Stimulated activated naive CD8-positive, alpha-beta T cell treated with anti-CD3 and anti-CD28 coated beads, Interleukin-15, amount 100 ng/mL, for 72 hours (primary cell): Measurements from ENCODE around the gene POLRMT.
"Not testable (repeated sequence)": the region's sequence is repeated elsewhere in the genome, so short reads cannot be mapped to it uniquely, and the experiment has no call there.

Experiments
- ATAC-seq: fragments of 150-1000 bp; cut with Tn5 transposase; 2 replicates; pipeline ENCODE4 v1.10.0; 2021; ENCODE audit warnings: mild to moderate bottlenecking, moderate library complexity
- DNase-seq, 2 donors: peaks; one replicate each; pipeline ENCODE4 v3.0.0; 2021 to 2022
- H3K27ac Mint-ChIP-seq, 2 donors: one replicate each; pipeline ENCODE4 v1.8.0; 2022; ENCODE audit warnings: mild to moderate bottlenecking in 2 of 2, mixed read lengths in 2 of 2, moderate library complexity in 2 of 2
- H3K27me3 Mint-ChIP-seq: one replicate; pipeline ENCODE4 v1.8.0; 2022; ENCODE audit warnings: mixed read lengths
- H3K4me1 Mint-ChIP-seq: one replicate; pipeline ENCODE4 v1.8.0; 2022; ENCODE audit warnings: mild to moderate bottlenecking, mixed read lengths
- H3K4me3 Mint-ChIP-seq, 2 donors: one replicate each; pipeline ENCODE4 v1.8.0; 2022; ENCODE audit warnings: mild to moderate bottlenecking in 2 of 2, mixed read lengths in 2 of 2, moderate library complexity in 1 of 2
- H3K9me3 Mint-ChIP-seq, 2 donors: one replicate each; pipeline ENCODE4 v1.8.0; 2022; ENCODE audit warnings: mixed read lengths in 2 of 2

The POLRMT gene

GRCh38 chr19:642767-643727, 9.7 kb upstream of the POLRMT start:
- Mint-ChIP-seq H3K4me1 (peaks cover 15% of the 10 kb centered on the region), H3K27ac (peak overlapping the region in 1 of 2 donors; percentile 29), H3K27me3 (no peaks in the 10 kb centered on the region), H3K9me3 (no peaks in the 10 kb centered on the region), H3K4me3 (no peak overlapping the region)
- DNase-seq (no peak), ATAC-seq (no peak)

GRCh38 chr19:641702-642101, 8.4 kb upstream of the POLRMT start:
- DNase-seq (no peak), ATAC-seq (no peak)
- H3K27me3 Mint-ChIP-seq, result no peaks in the 10 kb centered on the region
- no peaks in the 10 kb centered on the region for H3K9me3 Mint-ChIP-seq
- no peak overlapping the region for H3K27ac Mint-ChIP-seq
- peaks cover 23% of the 10 kb centered on the region for H3K4me1 Mint-ChIP-seq
- no peak overlapping the region for H3K4me3 Mint-ChIP-seq

- no peak for DNase-seq
- no peaks in the 10 kb centered on the region for H3K9me3 Mint-ChIP-seq
- peaks cover 23% of the 10 kb centered on the region for H3K4me1 Mint-ChIP-seq
- H3K27me3 Mint-ChIP-seq, result no peaks in the 10 kb centered on the region
- H3K27ac Mint-ChIP-seq, result no peak overlapping the region
- ATAC-seq, result no peak
- H3K4me3 Mint-ChIP-seq, result no peak overlapping the region
Observed at GRCh38 chr19:640606-641189, 7.4 kb upstream of the POLRMT start.

GRCh38 chr19:640161-640558, 6.8 kb upstream of the POLRMT start:
- no peak overlapping the region for H3K27ac Mint-ChIP-seq
- peak overlapping the region; percentile 4 to 42 for H3K4me3 Mint-ChIP-seq
- no peak for ATAC-seq
- no peaks in the 10 kb centered on the region for H3K27me3 Mint-ChIP-seq
- H3K4me1 Mint-ChIP-seq, result peaks cover 23% of the 10 kb centered on the region
- no peak for DNase-seq
- no peaks in the 10 kb centered on the region for H3K9me3 Mint-ChIP-seq

- DNase-seq (peak; percentile 89 to 90), ATAC-seq (peak; percentile 93)
- H3K27me3 Mint-ChIP-seq, result no peaks in the 10 kb centered on the region
- H3K4me1 Mint-ChIP-seq, result peaks cover 23% of the 10 kb centered on the region
- H3K4me3 Mint-ChIP-seq, result peak within 1 kb of the TSS; percentile 85 to 94
- peak within 1 kb of the TSS; percentile 4 to 16 for H3K27ac Mint-ChIP-seq
- no peaks in the 10 kb centered on the region for H3K9me3 Mint-ChIP-seq
Observed at GRCh38 chr19:639253-640160, 6.2 kb upstream of the POLRMT start, which contains the start of gene FGF22. Gene FGF22 (plus strand): TSS chr19:639879. CDS start chr19:639926, 47 bp downstream.

- Mint-ChIP-seq H3K4me3 (peak overlapping the region; percentile 85 to 94), H3K4me1 (peaks cover 29% of the 10 kb centered on the region), H3K9me3 (no peaks in the 10 kb centered on the region), H3K27ac (no peak overlapping the region), H3K27me3 (no peaks in the 10 kb centered on the region)
- DNase-seq (no peak), ATAC-seq (no peak)
Observed at GRCh38 chr19:638906-639252, 5.5 kb upstream of the POLRMT start.

- H3K4me3 Mint-ChIP-seq, result no peak overlapping the region
- H3K9me3 Mint-ChIP-seq, result no peaks in the 10 kb centered on the region
- no peak for ATAC-seq
- no peak overlapping the region for H3K27ac Mint-ChIP-seq
- H3K4me1 Mint-ChIP-seq, result peaks cover 55% of the 10 kb centered on the region
- DNase-seq, result no peak
- H3K27me3 Mint-ChIP-seq, result no peaks in the 10 kb centered on the region
Observed at GRCh38 chr19:634975-635652, 1.8 kb upstream of the POLRMT start.

GRCh38 chr19:633786-634639, 676 bp upstream of the POLRMT start:
- Mint-ChIP-seq H3K4me1 (peaks cover 57% of the 10 kb centered on the region), H3K27me3 (no peaks in the 10 kb centered on the region), H3K27ac (peak overlapping the region; percentile 45 to 89), H3K4me3 (peak overlapping the region; percentile 87 to 99), H3K9me3 (no peaks in the 10 kb centered on the region)
- DNase-seq (no peak), ATAC-seq (no peak)

- ATAC-seq (peak; percentile 35), DNase-seq (peak; percentile 33 to 52)
- H3K9me3 Mint-ChIP-seq, result no peaks in the 10 kb centered on the region
- no peaks in the 10 kb centered on the region for H3K27me3 Mint-ChIP-seq
- peak overlapping the region; percentile 87 to 99 for H3K4me3 Mint-ChIP-seq
- H3K4me1 Mint-ChIP-seq, result peaks cover 51% of the 10 kb centered on the region
- peak overlapping the region; percentile 89 to 96 for H3K27ac Mint-ChIP-seq
Observed at GRCh38 chr19:632579-633067, 714 bp downstream of the POLRMT start.

GRCh38 chr19:629961-630714, 3.2 kb downstream of the POLRMT start:
- no peak for DNase-seq
- Mint-ChIP-seq H3K4me3 (peak overlapping the region in 1 of 2 donors; percentile 12), H3K4me1 (peaks cover 45% of the 10 kb centered on the region), H3K27me3 (no peaks in the 10 kb centered on the region), H3K27ac (peak overlapping the region in 1 of 2 donors; percentile 95), H3K9me3 (no peaks in the 10 kb centered on the region)
- no peak for ATAC-seq

- not testable (repeated sequence) for DNase-seq, H3K27me3 Mint-ChIP-seq, ATAC-seq, H3K27ac Mint-ChIP-seq, H3K9me3 Mint-ChIP-seq, H3K4me3 Mint-ChIP-seq
- H3K4me1 Mint-ChIP-seq, result peaks cover 45% of the 10 kb centered on the region
Observed at GRCh38 chr19:629515-629914, 3.8 kb downstream of the POLRMT start.

GRCh38 chr19:628168-628567, 5.2 kb downstream of the POLRMT start:
- Mint-ChIP-seq H3K27ac (no peak overlapping the region), H3K4me3 (no peak overlapping the region), H3K9me3 (no peaks in the 10 kb centered on the region), H3K4me1 (peaks cover 32% of the 10 kb centered on the region), H3K27me3 (no peaks in the 10 kb centered on the region)
- no peak for ATAC-seq
- DNase-seq, result no peak

GRCh38 chr19:626566-626965, 6.8 kb downstream of the POLRMT start:
- not testable (repeated sequence) for H3K27ac Mint-ChIP-seq, ATAC-seq, H3K27me3 Mint-ChIP-seq, H3K4me3 Mint-ChIP-seq, H3K9me3 Mint-ChIP-seq, DNase-seq
- peaks cover 22% of the 10 kb centered on the region for H3K4me1 Mint-ChIP-seq
